Measurements from ENCODE around the gene MDM2. TPM values are rescaled to one million over a fixed set of nuclear protein-coding genes. Genes with fewer than 3 reads are reported as not detected.

Gene MDM2
- total and polyA plus RNA-seq, 2 donors (not counting 1 experiment from before 2014, with no cell fraction given), result 6.1 to 78.7 TPM

DNA sequence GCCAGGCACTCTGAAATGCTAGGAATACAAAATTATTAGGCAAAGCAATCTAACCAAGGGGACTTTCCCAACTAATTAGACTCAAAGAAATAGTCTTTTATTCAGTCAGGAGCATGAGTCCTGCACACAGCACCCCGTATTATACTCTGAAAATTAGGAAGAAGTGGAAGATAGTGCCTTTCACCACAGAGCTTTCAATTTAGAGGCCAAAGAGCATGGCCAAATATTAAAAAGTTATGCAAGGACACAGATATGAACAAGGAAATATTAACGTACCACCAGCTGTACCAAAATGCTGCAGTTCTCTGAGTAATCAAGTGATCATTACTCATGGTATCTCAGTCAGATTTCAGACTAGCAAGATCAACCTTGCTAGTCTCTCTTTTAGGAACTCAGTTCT lies 22.6 kb upstream of the MDM2 start:
- H2AFZ ChIP-seq (ENCODE audit: insufficient read depth, low read depth, low read length, poor library complexity, severe bottlenecking), result no peak overlapping the region
- no peaks in the 10 kb centered on the region for H3K36me3 ChIP-seq (replicated peaks in 1 of 2; ENCODE audit: control extremely low read depth in 1 of 2, control insufficient read depth in 1 of 2, extremely low read depth in 1 of 2, insufficient read depth in 2 of 2, low read length in 1 of 2)
- H3K4me3 ChIP-seq (ENCODE audit: control extremely low read depth in 1 of 5, extremely low read depth in 1 of 5, insufficient read depth in 1 of 5, low read depth in 2 of 5, low read length in 4 of 5), result no peak overlapping the region
- 80% methylated on average over 1 of the region's 2 CpGs for WGBS (ENCODE audit: insufficient coverage)
- ChIA-PET POLR2A (no interaction called here), CTCF (no interaction called here)
- H3K27ac Mint-ChIP-seq, result no peak overlapping the region
- no peak overlapping the region for H3K4me3 Mint-ChIP-seq
- H3K27me3 Mint-ChIP-seq, result no peaks in the 10 kb centered on the region
- intact Hi-C loops (cut with micrococcal nuclease), result no loop called here
- no peaks in the 10 kb centered on the region for H3K27me3 ChIP-seq (replicated peaks in 1 of 4; ENCODE audit: control extremely low read depth in 1 of 4, control insufficient read depth in 3 of 4, insufficient read depth in 4 of 4, low read length in 3 of 4)
- H3K27ac ChIP-seq (ENCODE audit: low read length in 2 of 2), result no peak overlapping the region
- ATAC-seq (ENCODE audit: low read depth), result no peak
- no peaks in the 10 kb centered on the region for H3K9me3 ChIP-seq (ENCODE audit: control extremely low read depth in 1 of 3, control insufficient read depth in 2 of 3, insufficient read depth in 1 of 3, low read length in 2 of 3)
- DNase-seq, result no peak
- no peaks in the 10 kb centered on the region for H4K20me1 ChIP-seq (ENCODE audit: control insufficient read depth, insufficient read depth, low read length, poor library complexity, severe bottlenecking)
- H3K4me1 ChIP-seq (ENCODE audit: control insufficient read depth in 2 of 2, insufficient read depth in 2 of 2, low read length in 2 of 2), result peaks cover 9 to 12% of the 10 kb centered on the region in 2 donors
- no peaks in the 10 kb centered on the region for H3K79me2 ChIP-seq (ENCODE audit: control insufficient read depth, insufficient read depth, low read length)
- H3K9ac ChIP-seq (ENCODE audit: low read length), result no peak overlapping the region
- no peak overlapping the region for H3K4me2 ChIP-seq (replicated peaks; ENCODE audit: low read depth, low read length, poor library complexity, severe bottlenecking)
- no peaks in the 10 kb centered on the region for H3K9me3 Mint-ChIP-seq (ENCODE audit: insufficient read depth)
- TF ChIP-seq, protein P1, sequence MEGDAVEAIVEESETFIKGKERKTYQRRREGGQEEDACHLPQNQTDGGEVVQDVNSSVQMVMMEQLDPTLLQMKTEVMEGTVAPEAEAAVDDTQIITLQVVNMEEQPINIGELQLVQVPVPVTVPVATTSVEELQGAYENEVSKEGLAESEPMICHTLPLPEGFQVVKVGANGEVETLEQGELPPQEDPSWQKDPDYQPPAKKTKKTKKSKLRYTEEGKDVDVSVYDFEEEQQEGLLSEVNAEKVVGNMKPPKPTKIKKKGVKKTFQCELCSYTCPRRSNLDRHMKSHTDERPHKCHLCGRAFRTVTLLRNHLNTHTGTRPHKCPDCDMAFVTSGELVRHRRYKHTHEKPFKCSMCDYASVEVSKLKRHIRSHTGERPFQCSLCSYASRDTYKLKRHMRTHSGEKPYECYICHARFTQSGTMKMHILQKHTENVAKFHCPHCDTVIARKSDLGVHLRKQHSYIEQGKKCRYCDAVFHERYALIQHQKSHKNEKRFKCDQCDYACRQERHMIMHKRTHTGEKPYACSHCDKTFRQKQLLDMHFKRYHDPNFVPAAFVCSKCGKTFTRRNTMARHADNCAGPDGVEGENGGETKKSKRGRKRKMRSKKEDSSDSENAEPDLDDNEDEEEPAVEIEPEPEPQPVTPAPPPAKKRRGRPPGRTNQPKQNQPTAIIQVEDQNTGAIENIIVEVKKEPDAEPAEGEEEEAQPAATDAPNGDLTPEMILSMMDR (IDR thresholded peaks at IDR 0.05), result no peak
- no peak for TF ChIP-seq EZH2 (IDR thresholded peaks at IDR 0.05; ENCODE audit: borderline replicate concordance, insufficient read depth, low read depth, low read length, poor library complexity, severe bottlenecking)
- H3K4me1 Mint-ChIP-seq, result peaks cover 15% of the 10 kb centered on the region

- intact Hi-C loops (cut with micrococcal nuclease), result no loop called here
- Histone ChIP-seq H3K9me3 (ENCODE audit: control extremely low read depth in 1 of 3, control insufficient read depth in 2 of 3, insufficient read depth in 1 of 3, low read length in 2 of 3) (no peaks in the 10 kb centered on the region), H3K4me1 (ENCODE audit: control insufficient read depth in 2 of 2, insufficient read depth in 2 of 2, low read length in 2 of 2) (peaks cover 9 to 12% of the 10 kb centered on the region in 2 donors), H3K4me2 (replicated peaks; ENCODE audit: low read depth, low read length, poor library complexity, severe bottlenecking) (no peak overlapping the region), H3K4me3 (ENCODE audit: control extremely low read depth in 1 of 5, extremely low read depth in 1 of 5, insufficient read depth in 1 of 5, low read depth in 2 of 5, low read length in 4 of 5) (no peak overlapping the region), H4K20me1 (ENCODE audit: control insufficient read depth, insufficient read depth, low read length, poor library complexity, severe bottlenecking) (no peaks in the 10 kb centered on the region), H3K36me3 (replicated peaks in 1 of 2; ENCODE audit: control extremely low read depth in 1 of 2, control insufficient read depth in 1 of 2, extremely low read depth in 1 of 2, insufficient read depth in 2 of 2, low read length in 1 of 2) (no peaks in the 10 kb centered on the region), H2AFZ (ENCODE audit: insufficient read depth, low read depth, low read length, poor library complexity, severe bottlenecking) (no peak overlapping the region), H3K27ac (ENCODE audit: low read length in 2 of 2) (no peak overlapping the region), H3K9ac (ENCODE audit: low read length) (no peak overlapping the region), H3K79me2 (ENCODE audit: control insufficient read depth, insufficient read depth, low read length) (no peaks in the 10 kb centered on the region), H3K27me3 (replicated peaks in 1 of 4; ENCODE audit: control extremely low read depth in 1 of 4, control insufficient read depth in 3 of 4, insufficient read depth in 4 of 4, low read length in 3 of 4) (no peaks in the 10 kb centered on the region)
- H3K4me3 Mint-ChIP-seq, result no peak overlapping the region
- ATAC-seq (ENCODE audit: low read depth), result no peak
- WGBS (ENCODE audit: insufficient coverage), result 100% methylated on average over 1 of the region's 5 CpGs
- TF ChIP-seq EZH2 (IDR thresholded peaks at IDR 0.05; ENCODE audit: borderline replicate concordance, insufficient read depth, low read depth, low read length, poor library complexity, severe bottlenecking), result no peak
- TF ChIP-seq, protein P1 (IDR thresholded peaks at IDR 0.05), result no peak
- no peaks in the 10 kb centered on the region for H3K27me3 Mint-ChIP-seq
- H3K9me3 Mint-ChIP-seq (ENCODE audit: insufficient read depth), result no peaks in the 10 kb centered on the region
- ChIA-PET POLR2A (no interaction called here), CTCF (no interaction called here)
- peaks cover 15% of the 10 kb centered on the region for H3K4me1 Mint-ChIP-seq
- no peak overlapping the region for H3K27ac Mint-ChIP-seq
- DNase-seq, result no peak
These were observed 22.2 kb upstream of the MDM2 start for GRCh38 chr12:68785823-68786222.
